GM12892 (cell line): ENCODE results near the gene CD14.
"Not testable (repeated sequence)": the region's sequence is repeated elsewhere in the genome, so short reads cannot be mapped to it uniquely, and the experiment has no call there.

Experiments
- DNase-seq: peaks from one replicate; pipeline ENCODE4 v3.0.0; 2011; ENCODE audit not compliant: insufficient read length
- FAIRE-seq: peaks from 2 replicates; lab custom pipeline; 2011; peaks lifted over from hg19 to GRCh38; lab: Jason Lieb, UNC
- POLR2A ChIP-seq: IDR thresholded peaks from 2 replicates; pipeline ENCODE4 v1.6.1; 2011; ENCODE audit warnings: low read depth, low read length, control low read depth
- POLR2AphosphoS5 ChIP-seq: IDR thresholded peaks from 2 replicates; pipeline ENCODE4 v1.6.1; 2011; ENCODE audit warnings: low read depth, low read length, control low read depth
- TAF1 ChIP-seq: IDR thresholded peaks from 2 replicates; pipeline ENCODE4 v1.6.1; 2011; ENCODE audit warnings: low read depth, mild to moderate bottlenecking, control low read depth, low read length, borderline replicate concordance

The CD14 gene

DNA sequence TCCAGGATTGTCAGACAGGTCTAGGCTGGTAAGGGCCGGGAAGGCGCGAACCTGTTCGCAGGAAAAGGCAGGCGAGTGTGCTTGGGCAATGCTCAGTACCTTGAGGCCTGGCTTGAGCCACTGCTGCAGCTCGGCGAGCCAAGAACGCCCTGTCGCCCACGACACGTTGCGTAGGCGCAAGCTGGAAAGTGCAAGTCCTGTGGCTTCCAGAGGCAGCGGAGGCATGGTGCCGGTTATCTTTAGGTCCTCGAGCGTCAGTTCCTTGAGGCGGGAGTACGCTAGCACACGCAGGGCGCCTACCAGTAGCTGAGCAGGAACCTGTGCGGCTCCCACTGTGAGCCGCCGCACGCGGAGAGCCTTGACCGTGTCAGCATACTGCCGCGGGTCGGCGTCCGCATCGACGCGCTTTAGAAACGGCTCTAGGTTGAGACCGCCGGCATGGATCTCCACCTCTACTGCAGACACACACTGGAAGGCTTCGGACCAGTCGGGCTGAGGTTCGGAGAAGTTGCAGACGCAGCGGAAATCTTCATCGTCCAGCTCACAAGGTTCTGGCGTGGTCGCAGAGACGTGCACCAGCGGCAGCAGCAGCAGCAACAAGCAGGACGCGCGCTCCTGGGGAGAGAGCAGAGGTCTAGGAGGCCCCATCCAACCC lies 482 bp downstream of the CD14 start:
- DNase-seq, result peak; percentile 46
- TF ChIP-seq POLR2A (no peak), POLR2AphosphoS5 (no peak), TAF1 (no peak)
- FAIRE-seq, result no peak

- DNase-seq, result peak; percentile 33
- TF ChIP-seq TAF1, result no peak
- TF ChIP-seq POLR2A, result no peak
- TF ChIP-seq POLR2AphosphoS5, result no peak
- peak; percentile 36 for FAIRE-seq
Observed at GRCh38 chr5:140631831-140632365, 1.1 kb downstream of the CD14 start.

- no peak for TF ChIP-seq POLR2A
- TF ChIP-seq TAF1, result no peak
- TF ChIP-seq POLR2AphosphoS5, result no peak
- FAIRE-seq, result no peak
- DNase-seq, result no peak
Observed at GRCh38 chr5:140631036-140631417, 1.9 kb downstream of the CD14 start.

DNA sequence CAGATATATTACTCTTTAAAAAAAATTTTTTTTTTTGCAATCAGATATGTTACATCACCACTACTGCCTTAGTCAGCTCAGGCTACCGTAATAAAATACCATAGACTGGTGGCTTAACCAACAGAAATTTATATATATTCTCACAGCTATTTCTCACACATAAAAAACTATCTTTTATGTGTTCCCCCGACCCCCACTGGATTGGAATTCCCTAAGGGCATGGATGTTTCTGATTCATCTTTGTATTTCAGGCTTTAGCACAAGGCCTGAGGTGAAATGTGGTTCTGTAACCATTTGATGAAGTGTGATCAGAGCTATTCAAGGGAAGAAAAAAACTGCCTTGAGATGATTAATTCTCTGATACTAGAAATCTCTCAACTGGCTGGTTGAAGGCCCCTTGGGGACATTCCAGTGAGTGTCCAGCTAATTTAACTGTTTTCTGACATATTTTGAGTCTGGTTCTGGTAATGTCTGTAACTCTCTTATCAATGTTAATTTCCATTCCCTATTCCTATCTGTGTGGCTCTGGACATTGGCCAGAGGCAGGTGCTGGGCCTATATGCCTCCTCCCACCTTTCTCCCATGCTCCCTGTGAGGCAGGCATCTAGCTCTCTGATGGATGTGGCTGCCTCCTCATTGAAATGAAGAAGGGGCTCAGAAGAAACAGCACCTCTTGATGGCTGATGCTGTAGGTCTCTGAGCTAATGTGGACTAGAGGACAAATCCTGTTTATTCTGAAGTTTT lies 2.5 kb downstream of the CD14 start:
- DNase-seq (no peak), FAIRE-seq (no peak)
- TF ChIP-seq POLR2AphosphoS5 (no peak), POLR2A (no peak)

GRCh38 chr5:140628711-140629110 lies 4.3 kb downstream of the CD14 start:
- DNase-seq (no peak), FAIRE-seq (no peak)
- no peak for TF ChIP-seq POLR2AphosphoS5
- TF ChIP-seq POLR2A, result no peak
- TF ChIP-seq TAF1, result no peak

DNA sequence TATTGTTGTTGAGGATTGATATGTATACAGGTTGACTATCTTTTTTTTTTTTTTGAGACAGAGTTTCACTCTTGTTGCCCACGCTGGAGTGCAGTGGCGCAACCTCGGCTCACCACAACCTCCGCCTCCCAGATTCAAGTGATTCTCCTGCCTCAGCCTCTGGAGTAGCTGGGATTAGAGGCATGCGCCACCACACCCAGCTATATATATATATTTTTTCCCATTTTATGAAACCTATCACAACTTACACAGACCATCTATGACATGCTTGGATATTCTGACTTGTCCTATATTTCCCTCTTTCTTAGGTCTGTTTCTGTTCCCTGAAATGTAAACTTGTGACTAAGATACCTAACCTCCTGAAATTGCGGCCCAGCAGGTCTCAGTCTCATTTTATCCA lies 5.0 kb downstream of the CD14 start:
- no peak for DNase-seq
- no peak for FAIRE-seq
- TF ChIP-seq POLR2AphosphoS5 (no peak), POLR2A (no peak), TAF1 (no peak)

- DNase-seq, FAIRE-seq: not testable (repeated sequence)
Observed at GRCh38 chr5:140624886-140625285, 8.1 kb downstream of the CD14 start.

GRCh38 chr5:140623061-140623460 lies 9.9 kb downstream of the CD14 start:
- DNase-seq, FAIRE-seq: not testable (repeated sequence)

DNA sequence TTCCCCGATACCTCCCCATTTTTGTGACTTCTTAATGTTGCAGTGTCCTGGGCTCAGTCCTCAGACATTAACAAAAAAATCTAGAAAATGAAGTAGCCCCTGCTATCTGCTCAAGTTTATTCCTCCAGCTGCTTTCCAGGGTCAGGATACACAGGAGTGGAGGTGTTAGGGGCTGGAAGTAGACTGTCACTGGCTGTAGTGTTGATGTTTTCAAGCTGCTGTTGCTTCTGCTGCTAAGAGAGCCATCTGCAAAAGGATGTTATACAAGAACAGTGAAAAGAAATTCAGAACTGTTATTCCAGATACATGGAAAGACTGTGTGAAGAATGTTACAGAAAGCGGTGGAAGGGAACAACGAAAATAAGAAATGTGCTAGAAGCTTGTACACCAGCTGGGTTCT lies 10.7 kb downstream of the CD14 start:
- FAIRE-seq, result no peak
- TF ChIP-seq POLR2AphosphoS5 (no peak), POLR2A (no peak), TAF1 (no peak)

GRCh38 chr5:140611020-140611521 lies 21.9 kb downstream of the CD14 start:
- no peak for FAIRE-seq
- TF ChIP-seq POLR2A (no peak), POLR2AphosphoS5 (no peak), TAF1 (no peak)
- no peak for DNase-seq

More for the DNA sequence above, 10.7 kb downstream of the CD14 start:
- DNase-seq, result no peak

DNA sequence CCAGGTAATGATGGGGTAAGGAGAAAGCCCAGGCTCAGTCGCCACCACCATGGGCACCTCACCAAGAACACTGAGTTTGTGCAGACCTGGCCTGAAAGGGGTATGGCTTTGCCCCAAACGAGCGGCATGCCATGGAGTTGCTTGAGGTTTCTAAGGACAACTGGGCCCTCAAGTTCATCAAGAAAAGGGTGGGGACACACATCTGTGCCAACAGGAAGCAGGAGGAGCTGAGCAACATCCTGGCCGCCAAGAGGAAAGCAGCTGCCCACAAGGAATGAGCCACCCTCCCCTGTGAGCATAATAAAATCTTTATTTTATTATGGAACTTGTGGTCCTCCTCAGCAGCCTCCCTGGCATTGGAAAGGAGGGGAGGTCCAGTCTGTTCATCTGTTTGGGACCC lies 23.8 kb downstream of the CD14 start:
- no peak for DNase-seq
- no peak for FAIRE-seq
- TF ChIP-seq POLR2AphosphoS5, result no peak
- no peak for TF ChIP-seq POLR2A
- no peak for TF ChIP-seq TAF1

DNA sequence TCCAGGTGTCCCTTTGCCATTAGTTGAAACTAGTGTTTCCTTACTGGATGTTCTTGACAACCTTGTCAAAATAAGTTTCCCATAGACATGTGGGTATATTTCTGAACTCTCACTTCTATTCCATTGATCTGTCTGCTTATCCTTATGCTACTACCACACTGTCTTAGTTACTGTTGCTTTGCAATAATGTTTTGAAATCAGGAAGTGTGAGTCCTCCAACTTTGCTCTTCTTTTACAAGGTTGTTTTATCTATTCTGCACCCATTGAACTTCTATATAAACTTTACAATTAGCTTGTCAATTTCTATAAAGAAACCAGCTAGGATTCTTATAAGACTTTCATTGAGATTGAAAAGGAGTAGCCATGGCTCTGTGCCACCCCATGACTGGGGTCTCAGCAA lies 24.3 kb downstream of the CD14 start:
- TF ChIP-seq POLR2A (no peak), POLR2AphosphoS5 (no peak), TAF1 (no peak)
- FAIRE-seq, result no peak
- no peak for DNase-seq
